ENCODE results near the gene NANS.

NANS gene

GRCh38 chr9:98084396-98084795, 27.9 kb downstream of the NANS start:
- DNase-seq (ENCODE audit: low read depth in 1 of 2, low spot score in 1 of 2): no peak
- TF ChIP-seq POLR2AphosphoS5 (IDR thresholded peaks at IDR 0.05; ENCODE audit: low read depth) (no peak), REST (IDR thresholded peaks at IDR 0.05; ENCODE audit: insufficient replicate concordance, low read depth) (no peak), GABPA (IDR thresholded peaks at IDR 0.05; ENCODE audit: low read depth) (no peak), SPI1 (IDR thresholded peaks at IDR 0.05; ENCODE audit: borderline replicate concordance, low read depth) (no peak), CTCF (IDR thresholded peaks at IDR 0.05; ENCODE audit: insufficient read depth, low read length) (no peak)
- Histone ChIP-seq H3K4me3 (replicated peaks; ENCODE audit: insufficient read depth, low read length) (no peak overlapping the region), H3K27ac (replicated peaks) (no peak overlapping the region), H3K27me3 (ENCODE audit: insufficient read depth, poor library complexity, severe bottlenecking) (no peaks in the 10 kb centered on the region)

- no peak for DNase-seq (ENCODE audit: low read depth in 1 of 2, low spot score in 1 of 2)
- Histone ChIP-seq H3K27ac (replicated peaks) (no peak overlapping the region), H3K27me3 (ENCODE audit: insufficient read depth, poor library complexity, severe bottlenecking) (no peaks in the 10 kb centered on the region), H3K4me3 (replicated peaks; ENCODE audit: insufficient read depth, low read length) (no peak overlapping the region)
- TF ChIP-seq POLR2AphosphoS5 (IDR thresholded peaks at IDR 0.05; ENCODE audit: low read depth): peak; percentile 28; the same call in 1 of the 2 replicates
- no peak for TF ChIP-seq SPI1 (IDR thresholded peaks at IDR 0.05; ENCODE audit: borderline replicate concordance, low read depth)
- no peak for TF ChIP-seq REST (IDR thresholded peaks at IDR 0.05; ENCODE audit: insufficient replicate concordance, low read depth)
- TF ChIP-seq CTCF (IDR thresholded peaks at IDR 0.05; ENCODE audit: insufficient read depth, low read length): no peak
- TF ChIP-seq GABPA (IDR thresholded peaks at IDR 0.05; ENCODE audit: low read depth): no peak
Measured at GRCh38 chr9:98085058-98085457, 28.5 kb downstream of the NANS start.

- no peaks in the 10 kb centered on the region for H3K27me3 ChIP-seq (ENCODE audit: insufficient read depth, poor library complexity, severe bottlenecking)
- TF ChIP-seq POLR2AphosphoS5 (IDR thresholded peaks at IDR 0.05; ENCODE audit: low read depth) (peak; percentile 47; the same call in 1 of the 2 replicates), SPI1 (IDR thresholded peaks at IDR 0.05; ENCODE audit: borderline replicate concordance, low read depth) (no peak)
- H3K27ac ChIP-seq (replicated peaks): no peak overlapping the region
- DNase-seq (ENCODE audit: low read depth in 1 of 2, low spot score in 1 of 2): no peak
- no peak overlapping the region for H3K4me3 ChIP-seq (replicated peaks; ENCODE audit: insufficient read depth, low read length)
Measured at GRCh38 chr9:98085944-98086343, 29.4 kb downstream of the NANS start.

- TF ChIP-seq REST (IDR thresholded peaks at IDR 0.05; ENCODE audit: insufficient replicate concordance, low read depth) (no peak), CTCF (IDR thresholded peaks at IDR 0.05; ENCODE audit: insufficient read depth, low read length) (no peak), GABPA (IDR thresholded peaks at IDR 0.05; ENCODE audit: low read depth) (no peak), SPI1 (IDR thresholded peaks at IDR 0.05; ENCODE audit: borderline replicate concordance, low read depth) (no peak), POLR2AphosphoS5 (IDR thresholded peaks at IDR 0.05; ENCODE audit: low read depth) (no peak)
- no peak for DNase-seq (ENCODE audit: low read depth in 1 of 2, low spot score in 1 of 2)
- no peak overlapping the region for H3K4me3 ChIP-seq (replicated peaks; ENCODE audit: insufficient read depth, low read length)
- H3K27me3 ChIP-seq (ENCODE audit: insufficient read depth, poor library complexity, severe bottlenecking): no peaks in the 10 kb centered on the region
- no peak overlapping the region for H3K27ac ChIP-seq (replicated peaks)
Measured at GRCh38 chr9:98086461-98086860, 29.9 kb downstream of the NANS start.

Measured in HL-60 (cell line).